Activated CD8-positive, alpha-beta T cell treated with anti-CD3 and anti-CD28 coated beads, Interleukin-2, amount 10 ng/mL, durations not matched to agents 7 days and 5 days (primary cell): ENCODE measurements around the gene COG3. TPM values are rescaled to one million over a fixed set of nuclear protein-coding genes. Genes with fewer than 3 reads are reported as not detected.

Source experiments
- ATAC-seq: fragments of 150-1000 bp; cut with Tn5 transposase; one replicate; pipeline ENCODE4 v1.10.0; 2021; ENCODE audit warnings: moderate library complexity
- CTCF ChIA-PET: fragments of 350-600 bp; sonication (Branson Sonifier 250); formaldehyde crosslinking; loops from one replicate; lab custom pipeline; 2021; ENCODE audit warnings: antibody characterized with exemption; lab: Charles Lee
- POLR2A ChIA-PET: fragments of 350-600 bp; sonication (Branson Sonifier 250); formaldehyde crosslinking; loops from one replicate; lab custom pipeline; 2021; ENCODE audit warnings: antibody characterized with exemption; lab: Charles Lee
- DNase-seq: peaks from one replicate; pipeline ENCODE4 v3.0.0-alpha.2; 2020
- H3K27ac Mint-ChIP-seq: one replicate; pipeline ENCODE4 v1.8.0; 2021; ENCODE audit warnings: mild to moderate bottlenecking, mixed read lengths
- H3K27me3 Mint-ChIP-seq: one replicate; pipeline ENCODE4 v1.8.0; 2021; ENCODE audit warnings: low read depth, mixed read lengths
- H3K36me3 Mint-ChIP-seq: one replicate; pipeline ENCODE4 v1.8.0; 2021; ENCODE audit warnings: low read depth, mixed read lengths
- H3K4me1 Mint-ChIP-seq: one replicate; pipeline ENCODE4 v1.8.0; 2021; ENCODE audit warnings: low read depth, mixed read lengths
- H3K4me3 Mint-ChIP-seq: one replicate; pipeline ENCODE4 v1.8.0; 2021; ENCODE audit warnings: mild to moderate bottlenecking, mixed read lengths
- H3K9me3 Mint-ChIP-seq: one replicate; pipeline ENCODE4 v1.8.0; 2022; ENCODE audit warnings: mixed read lengths; ENCODE audit not compliant: insufficient read depth
- total RNA-seq, 2 experiments: library from RNA; stranded (reverse); gene quantifications; one replicate each; pipeline ENCODE4 v1.2.3, GENCODE V29; 2021

COG3 gene
- total RNA-seq, 2 experiments from 2014 or later: 22.0 to 23.1 TPM

DNA sequence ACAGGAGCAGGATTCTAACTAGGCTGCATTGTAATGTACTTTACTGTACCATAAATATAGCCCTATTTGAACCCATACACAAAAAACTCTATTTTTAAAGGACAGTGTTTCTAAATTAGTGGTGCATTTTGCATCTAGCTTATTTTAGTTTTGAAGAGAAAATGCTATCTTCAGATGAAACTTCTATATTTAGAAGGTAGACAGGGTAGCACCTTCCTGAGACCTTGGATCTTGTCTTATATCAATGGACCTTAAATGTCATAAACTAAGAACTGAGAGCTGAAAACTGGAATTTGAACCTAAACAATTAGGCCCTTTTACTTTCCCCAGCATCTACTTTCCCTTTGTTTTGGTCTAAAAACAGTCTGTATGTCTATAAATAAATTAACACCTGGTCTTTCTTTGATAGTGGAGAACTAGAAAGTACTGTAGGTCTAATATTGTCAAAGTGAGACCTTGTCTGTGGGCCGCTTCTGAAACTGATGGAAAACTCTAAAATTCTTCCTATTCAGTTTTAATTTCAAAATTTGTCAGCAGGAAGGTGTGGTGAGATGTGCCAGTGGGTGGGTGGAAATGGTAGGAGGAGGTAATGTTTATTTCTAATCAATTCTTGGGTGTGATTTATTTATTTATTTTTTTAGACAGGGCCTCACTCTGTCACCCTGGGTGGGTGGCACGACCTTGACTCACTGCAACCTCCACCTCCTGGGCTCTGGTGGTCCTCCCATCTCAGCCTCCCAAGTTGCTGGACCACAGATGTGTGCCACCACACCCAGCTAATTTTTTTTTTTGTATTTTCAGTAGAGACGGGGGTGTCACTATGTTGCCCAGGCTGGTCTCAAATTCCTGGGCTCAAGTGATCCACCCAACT, 10.1 kb downstream of the COG3 start:
- Mint-ChIP-seq H3K4me3 (no peak overlapping the region), H3K27me3 (no peaks in the 10 kb centered on the region), H3K9me3 (peaks cover 3% of the 10 kb centered on the region), H3K27ac (no peak overlapping the region), H3K36me3 (peaks cover 27% of the 10 kb centered on the region), H3K4me1 (peaks cover 18% of the 10 kb centered on the region)
- DNase-seq (no peak), ATAC-seq (no peak)
- ChIA-PET CTCF (interaction anchor here (1.2 to 2.8 kb wide), 5 partner anchors 8 to 81 kb away, joined by 3 to 10 read pairs (median 4); partner anchors contain the start of genes COG3 and SLC25A30), POLR2A (interaction anchor here (1.7 kb wide), 1 partner anchor 10 kb away, joined by 6 read pairs; the partner anchor contains the start of gene COG3)

DNA sequence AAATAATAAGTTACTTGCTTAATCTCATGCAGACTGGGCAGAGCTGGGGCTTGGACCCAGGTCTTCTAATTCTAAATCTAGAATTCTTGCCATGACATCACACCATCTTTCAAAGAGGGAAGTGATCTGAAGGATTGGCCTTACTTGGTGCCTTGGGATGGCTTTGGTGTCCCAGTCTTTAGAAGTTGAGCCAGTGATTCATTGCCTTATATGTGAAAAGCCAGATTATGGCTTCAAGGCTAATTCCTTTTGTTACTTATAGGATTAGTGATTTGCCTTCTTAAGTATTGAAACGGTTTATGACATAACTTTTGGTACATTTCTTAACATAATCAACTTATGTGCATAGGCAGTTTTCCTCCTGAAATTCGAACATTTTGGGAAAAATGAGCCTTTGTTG, 14.9 kb downstream of the COG3 start:
- no peaks in the 10 kb centered on the region for H3K27me3 Mint-ChIP-seq
- H3K36me3 Mint-ChIP-seq: peaks cover 39% of the 10 kb centered on the region
- H3K4me1 Mint-ChIP-seq: peaks cover 5% of the 10 kb centered on the region
- DNase-seq (no peak), ATAC-seq (no peak)
- no peak overlapping the region for H3K4me3 Mint-ChIP-seq
- CTCF ChIA-PET: no interaction called here
- POLR2A ChIA-PET: no interaction called here
- no peaks in the 10 kb centered on the region for H3K9me3 Mint-ChIP-seq
- H3K27ac Mint-ChIP-seq: no peak overlapping the region

DNA sequence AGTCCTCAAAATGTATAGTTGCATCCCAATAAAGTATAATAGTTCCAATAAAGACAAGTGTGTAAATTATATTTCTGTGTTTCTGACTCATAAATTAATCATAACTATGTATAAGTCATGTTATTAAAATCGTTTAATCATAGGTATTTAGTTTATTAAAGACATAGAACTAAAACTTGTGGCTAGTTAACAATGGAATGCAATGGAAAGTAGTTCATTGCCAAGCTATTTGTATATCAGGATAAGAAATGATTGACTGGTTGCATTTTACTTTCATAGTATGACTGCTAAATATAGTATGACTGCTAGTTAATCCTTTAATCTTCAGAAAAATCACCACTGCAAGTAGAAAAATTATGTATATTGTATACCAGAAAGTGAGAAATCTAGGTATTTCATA, 16.9 kb downstream of the COG3 start:
- DNase-seq: no peak
- POLR2A ChIA-PET: no interaction called here
- H3K4me1 Mint-ChIP-seq: no peaks in the 10 kb centered on the region

DNA sequence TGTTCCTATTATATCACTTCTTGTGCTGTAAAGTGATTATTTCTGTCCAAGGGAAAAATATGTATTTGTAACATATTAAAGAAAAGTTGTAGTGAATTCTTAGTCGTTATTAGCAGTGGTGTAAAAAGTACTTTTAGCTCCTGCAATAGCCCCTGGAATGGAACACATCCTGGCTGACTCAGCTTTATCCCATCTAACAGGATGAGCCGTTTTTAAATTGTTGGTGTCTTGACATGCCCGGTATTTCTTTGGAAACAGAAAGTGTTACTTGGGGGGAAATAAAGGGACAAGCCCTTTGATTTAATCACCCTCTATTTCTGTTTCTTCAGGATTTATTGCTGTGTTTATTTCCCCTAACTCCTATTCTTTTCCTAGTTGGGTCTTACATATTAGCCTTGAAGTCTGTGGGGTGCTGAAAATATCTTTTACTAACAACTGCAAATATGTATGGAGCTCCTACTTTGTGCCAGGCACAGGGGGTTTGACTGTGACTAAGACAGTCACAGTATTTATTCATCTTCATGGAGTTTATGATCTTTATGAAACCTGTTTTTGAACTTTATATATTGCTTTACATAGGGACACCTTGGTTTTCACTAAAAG, 17.9 kb downstream of the COG3 start:
- POLR2A ChIA-PET: no interaction called here

More for the DNA sequence above, 16.9 kb downstream of the COG3 start:
- no peak for ATAC-seq
- Mint-ChIP-seq H3K4me3 (no peak overlapping the region), H3K27me3 (no peaks in the 10 kb centered on the region), H3K27ac (no peak overlapping the region), H3K36me3 (peaks cover 44% of the 10 kb centered on the region), H3K9me3 (no peaks in the 10 kb centered on the region)
- CTCF ChIA-PET: interaction anchor here (2.8 kb wide), 1 partner anchor 8 kb away, joined by 10 read pairs; no protein-coding TSS in a partner anchor

DNA sequence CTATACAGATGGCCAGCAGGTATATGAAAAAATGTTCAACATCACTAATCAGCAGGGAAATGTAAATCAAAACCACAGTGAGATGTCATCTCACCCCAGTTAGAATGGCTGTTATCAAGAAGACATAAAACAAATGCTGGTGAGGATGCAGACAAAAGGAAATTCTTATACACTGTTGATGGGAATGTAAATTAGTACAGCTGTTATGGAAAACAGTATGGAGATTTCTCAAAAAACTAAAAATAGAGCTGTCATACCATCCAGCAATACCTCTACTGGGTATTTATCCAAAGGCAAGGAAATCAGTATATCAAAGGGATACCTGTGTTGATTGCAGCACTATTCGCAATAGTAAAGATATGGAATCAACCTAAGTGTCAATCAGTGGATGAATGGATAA, 22.9 kb downstream of the COG3 start:
- POLR2A ChIA-PET: no interaction called here
- DNase-seq (no peak), ATAC-seq (no peak)
- no peak overlapping the region for H3K4me3 Mint-ChIP-seq
- no peaks in the 10 kb centered on the region for H3K27me3 Mint-ChIP-seq
- peaks cover 37% of the 10 kb centered on the region for H3K36me3 Mint-ChIP-seq
- no peaks in the 10 kb centered on the region for H3K4me1 Mint-ChIP-seq
- no peak overlapping the region for H3K27ac Mint-ChIP-seq
- H3K9me3 Mint-ChIP-seq: no peaks in the 10 kb centered on the region
- CTCF ChIA-PET: interaction anchor here (1.5 kb wide), 1 partner anchor 14 kb away, joined by 3 read pairs; no protein-coding TSS in a partner anchor

More for the DNA sequence above, 17.9 kb downstream of the COG3 start:
- CTCF ChIA-PET: interaction anchor here (2.7 to 2.8 kb wide), 2 partner anchors 9 to 13 kb away, joined by 7 to 10 read pairs; no protein-coding TSS in a partner anchor
- no peaks in the 10 kb centered on the region for H3K9me3 Mint-ChIP-seq
- DNase-seq: no peak
- no peak for ATAC-seq
- H3K27ac Mint-ChIP-seq: no peak overlapping the region
- H3K4me1 Mint-ChIP-seq: no peaks in the 10 kb centered on the region
- no peaks in the 10 kb centered on the region for H3K27me3 Mint-ChIP-seq
- H3K4me3 Mint-ChIP-seq: no peak overlapping the region
- H3K36me3 Mint-ChIP-seq: peaks cover 51% of the 10 kb centered on the region

DNA sequence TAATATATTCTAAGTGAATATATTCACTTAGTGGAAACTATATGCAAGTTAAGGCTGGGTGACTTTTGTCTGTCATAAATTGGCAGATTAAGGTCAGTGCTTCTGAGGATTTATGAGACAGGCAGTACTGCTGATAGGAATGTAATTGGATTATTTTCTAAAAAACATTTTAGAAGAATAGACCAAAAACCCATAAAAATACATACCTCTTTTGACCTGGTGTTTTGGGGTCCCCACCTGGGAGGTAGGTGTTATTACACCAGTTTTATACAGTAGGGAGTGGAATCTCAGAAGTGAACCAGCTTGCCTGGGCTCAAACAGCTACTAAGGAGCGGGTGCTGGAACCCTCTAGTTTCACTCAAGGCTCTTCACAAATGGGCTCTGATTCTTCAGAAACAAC, 25.3 kb downstream of the COG3 start:
- Mint-ChIP-seq H3K9me3 (no peaks in the 10 kb centered on the region), H3K27ac (no peak overlapping the region), H3K4me1 (no peaks in the 10 kb centered on the region), H3K4me3 (no peak overlapping the region), H3K27me3 (no peaks in the 10 kb centered on the region), H3K36me3 (peaks cover 26% of the 10 kb centered on the region)
- CTCF ChIA-PET: interaction anchor here (0.6 to 2.4 kb wide), 12 partner anchors 9 to 443 kb away, joined by 3 to 9 read pairs (median 4); no protein-coding TSS in a partner anchor
- DNase-seq (no peak), ATAC-seq (peak; percentile 68)
- POLR2A ChIA-PET: no interaction called here

DNA sequence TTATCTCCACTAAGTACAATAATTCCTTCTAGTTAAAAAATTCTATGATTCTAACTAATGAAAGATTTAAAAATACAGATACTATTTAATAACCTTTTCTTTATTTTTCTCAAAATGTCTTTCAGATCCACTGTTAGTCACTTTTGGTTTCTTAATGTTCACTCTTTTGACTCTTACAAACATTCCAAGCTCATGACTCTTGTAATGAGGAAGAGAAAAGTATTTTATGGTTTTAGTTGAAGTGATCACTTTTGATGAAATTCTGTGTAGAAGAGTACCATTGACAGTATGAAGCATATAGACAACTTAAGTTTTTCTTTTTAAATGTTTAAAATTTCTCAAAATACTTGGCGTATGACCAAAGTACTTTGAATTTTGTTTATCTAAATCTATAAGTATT, 27.8 kb downstream of the COG3 start:
- CTCF ChIA-PET: no interaction called here
- Mint-ChIP-seq H3K27ac (no peak overlapping the region), H3K4me1 (no peaks in the 10 kb centered on the region), H3K4me3 (no peak overlapping the region), H3K27me3 (no peaks in the 10 kb centered on the region), H3K36me3 (peaks cover 24% of the 10 kb centered on the region), H3K9me3 (no peaks in the 10 kb centered on the region)
- DNase-seq (no peak), ATAC-seq (no peak)
- POLR2A ChIA-PET: no interaction called here

DNA sequence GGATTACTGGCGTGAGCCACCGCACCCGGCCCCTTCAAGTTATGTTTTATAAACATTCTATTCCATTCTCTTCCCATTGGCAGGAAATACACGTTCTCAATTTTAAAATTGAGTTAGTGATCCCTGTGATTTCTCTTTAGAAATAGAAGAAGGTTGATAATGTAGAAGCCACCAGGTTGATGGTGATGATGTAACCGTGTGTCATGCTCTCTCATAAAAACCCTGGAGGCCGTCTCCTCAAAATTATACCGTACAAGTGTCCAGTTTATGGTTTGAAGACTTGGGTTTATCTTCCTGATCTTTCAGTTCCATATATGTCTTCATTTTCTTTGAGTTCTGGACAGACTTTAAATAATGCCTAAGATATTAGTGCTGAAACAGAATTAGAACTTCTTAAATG, 32.2 kb downstream of the COG3 start:
- H3K4me3 Mint-ChIP-seq: no peak overlapping the region
- ChIA-PET POLR2A (no interaction called here), CTCF (no interaction called here)
- ATAC-seq (no peak), DNase-seq (no peak)
- peaks cover 11% of the 10 kb centered on the region for H3K4me1 Mint-ChIP-seq
- H3K27ac Mint-ChIP-seq: no peak overlapping the region
- no peaks in the 10 kb centered on the region for H3K9me3 Mint-ChIP-seq
- H3K36me3 Mint-ChIP-seq: peaks cover 41% of the 10 kb centered on the region
- H3K27me3 Mint-ChIP-seq: no peaks in the 10 kb centered on the region

DNA sequence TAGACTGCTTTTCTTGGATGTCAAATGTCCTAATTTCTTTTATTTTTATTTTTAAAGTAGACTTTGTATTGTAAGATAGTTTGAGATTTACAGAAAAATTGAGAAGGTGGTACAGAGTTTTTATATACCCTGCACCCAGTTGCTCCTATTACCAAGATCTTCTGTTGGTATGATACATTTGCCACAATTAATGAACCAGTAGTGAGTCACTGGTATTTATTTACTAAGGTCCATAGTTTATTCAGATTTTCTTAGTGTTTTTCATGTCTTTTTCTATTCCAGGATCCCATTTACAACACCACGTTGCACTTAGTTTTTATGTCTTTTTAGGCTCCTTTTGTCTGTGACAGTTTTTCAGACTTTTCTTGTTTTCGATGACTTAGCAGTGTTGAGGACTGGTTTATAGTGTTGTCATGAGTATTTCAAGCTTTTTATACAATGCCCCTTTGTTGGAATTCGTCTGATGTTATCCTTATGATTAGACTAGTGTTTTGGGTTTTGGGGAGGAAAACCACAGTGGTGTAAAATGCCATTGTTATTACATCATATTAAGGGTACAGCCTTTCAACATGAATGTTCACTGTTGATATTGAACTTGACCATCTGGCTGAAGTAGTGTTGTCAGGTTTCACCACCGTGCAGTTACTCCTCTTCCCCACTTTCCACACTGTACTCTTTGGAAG, 35.9 kb downstream of the COG3 start:
- ChIA-PET POLR2A (no interaction called here), CTCF (interaction anchor here (1.2 kb wide), 1 partner anchor 35 kb away, joined by 3 read pairs; no protein-coding TSS in a partner anchor)
- Mint-ChIP-seq H3K4me3 (no peak overlapping the region), H3K36me3 (peaks cover 54% of the 10 kb centered on the region), H3K9me3 (no peaks in the 10 kb centered on the region), H3K4me1 (peaks cover 11% of the 10 kb centered on the region), H3K27me3 (no peaks in the 10 kb centered on the region), H3K27ac (no peak overlapping the region)
- ATAC-seq (no peak), DNase-seq (no peak)

DNA sequence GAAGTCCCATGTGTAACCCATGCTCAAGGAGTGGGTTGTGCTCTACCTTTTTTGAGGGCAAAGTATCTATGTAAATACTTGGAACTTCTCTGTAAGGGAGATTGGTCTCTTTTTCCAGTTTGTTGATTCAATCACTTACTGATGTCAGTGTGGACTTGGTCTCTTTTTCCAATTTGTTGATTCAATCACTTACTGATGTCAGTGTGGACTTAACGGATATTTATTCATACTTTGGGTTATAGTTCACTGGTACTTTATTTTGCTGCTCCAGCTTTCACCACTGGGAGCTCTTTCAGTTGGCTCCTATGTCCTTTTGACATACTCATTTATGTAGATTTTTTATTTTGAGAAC, 36.4 kb downstream of the COG3 start:
- Mint-ChIP-seq H3K9me3 (no peaks in the 10 kb centered on the region), H3K4me3 (no peak overlapping the region), H3K27ac (no peak overlapping the region), H3K4me1 (peaks cover 11% of the 10 kb centered on the region), H3K27me3 (no peaks in the 10 kb centered on the region), H3K36me3 (peaks cover 54% of the 10 kb centered on the region)
- ATAC-seq (no peak), DNase-seq (no peak)
- POLR2A ChIA-PET: no interaction called here
- CTCF ChIA-PET: interaction anchor here (1.2 kb wide), 1 partner anchor 35 kb away, joined by 3 read pairs; no protein-coding TSS in a partner anchor

DNA sequence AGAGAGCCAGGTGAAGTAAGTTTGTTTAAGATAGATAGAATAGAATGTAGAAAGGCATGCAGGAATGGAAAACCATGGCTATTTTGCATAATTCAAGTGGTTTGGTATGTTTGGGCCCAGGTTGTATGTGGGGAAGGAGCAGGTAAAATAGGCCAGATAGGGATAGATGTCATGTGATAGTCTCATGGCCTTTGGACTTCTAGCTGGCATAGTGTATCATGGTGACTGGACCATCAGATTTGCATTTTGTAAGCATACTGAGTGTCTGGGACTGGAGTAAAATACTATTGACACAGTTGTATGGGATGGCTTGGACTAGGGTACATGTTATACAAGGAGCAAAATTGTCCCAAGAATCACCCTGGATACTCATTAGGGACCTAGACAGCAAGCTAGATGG, 38.9 kb downstream of the COG3 start:
- Mint-ChIP-seq H3K9me3 (no peaks in the 10 kb centered on the region), H3K27me3 (no peaks in the 10 kb centered on the region), H3K36me3 (peaks cover 46% of the 10 kb centered on the region), H3K4me3 (no peak overlapping the region), H3K27ac (no peak overlapping the region), H3K4me1 (peaks cover 11% of the 10 kb centered on the region)
- DNase-seq (no peak), ATAC-seq (no peak)
- ChIA-PET CTCF (no interaction called here), POLR2A (no interaction called here)
